ENCODE data around the gene NUP153.

GRCh38 chr6:17741507-17741906, 34.8 kb upstream of the NUP153 start:
- TF ChIP-seq CTCF (IDR thresholded peaks at IDR 0.05) (no peak), TP53 (CRISPR knock-in tag; IDR thresholded peaks at IDR 0.05) (no peak)

All from WTC11 (cell line).